GM21737 (cell line): ENCODE results near the gene HORMAD2.
"Not testable (repeated sequence)": the region's sequence is repeated elsewhere in the genome, so short reads cannot be mapped to it uniquely, and the experiment has no call there.

Experiments used
- ATAC-seq: cut with Tn5 transposase; IDR thresholded peaks from one replicate; pipeline ENCODE4 v1.9.1; 2021; ENCODE audit warnings: mild to moderate bottlenecking, moderate library complexity; ENCODE audit not compliant: unreplicated experiment

Gene HORMAD2

GRCh38 chr22:30100770-30101169, 20.5 kb downstream of the HORMAD2 start:
- not testable (repeated sequence) for ATAC-seq

GRCh38 chr22:30104501-30105156, 24.4 kb downstream of the HORMAD2 start:
- ATAC-seq: no peak

- no peak for ATAC-seq
These were observed 25.2 kb downstream of the HORMAD2 start for GRCh38 chr22:30105483-30105882.

GRCh38 chr22:30113494-30113893, 33.2 kb downstream of the HORMAD2 start:
- no peak for ATAC-seq

- ATAC-seq: no peak
These were observed 34.1 kb downstream of the HORMAD2 start for GRCh38 chr22:30114361-30114760.

DNA sequence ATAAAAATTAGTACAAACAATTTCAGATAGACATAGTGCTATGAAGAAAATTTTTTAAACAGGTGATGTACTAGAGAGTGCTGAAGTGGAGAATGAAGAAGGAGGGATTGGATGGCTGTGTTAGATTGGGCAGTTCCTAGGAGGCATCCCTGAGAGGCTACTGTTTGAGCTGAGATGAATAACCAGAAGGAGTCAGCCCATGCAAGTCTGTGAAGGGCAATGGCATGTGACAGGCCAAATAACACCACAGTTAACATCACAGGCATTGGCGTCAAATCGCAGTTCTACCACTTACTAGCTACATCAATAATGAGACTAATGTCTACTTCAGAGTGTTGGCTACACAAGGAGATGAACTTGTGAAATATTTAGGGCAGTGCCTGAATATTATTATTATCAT, 35.4 kb downstream of the HORMAD2 start:
- no peak for ATAC-seq

DNA sequence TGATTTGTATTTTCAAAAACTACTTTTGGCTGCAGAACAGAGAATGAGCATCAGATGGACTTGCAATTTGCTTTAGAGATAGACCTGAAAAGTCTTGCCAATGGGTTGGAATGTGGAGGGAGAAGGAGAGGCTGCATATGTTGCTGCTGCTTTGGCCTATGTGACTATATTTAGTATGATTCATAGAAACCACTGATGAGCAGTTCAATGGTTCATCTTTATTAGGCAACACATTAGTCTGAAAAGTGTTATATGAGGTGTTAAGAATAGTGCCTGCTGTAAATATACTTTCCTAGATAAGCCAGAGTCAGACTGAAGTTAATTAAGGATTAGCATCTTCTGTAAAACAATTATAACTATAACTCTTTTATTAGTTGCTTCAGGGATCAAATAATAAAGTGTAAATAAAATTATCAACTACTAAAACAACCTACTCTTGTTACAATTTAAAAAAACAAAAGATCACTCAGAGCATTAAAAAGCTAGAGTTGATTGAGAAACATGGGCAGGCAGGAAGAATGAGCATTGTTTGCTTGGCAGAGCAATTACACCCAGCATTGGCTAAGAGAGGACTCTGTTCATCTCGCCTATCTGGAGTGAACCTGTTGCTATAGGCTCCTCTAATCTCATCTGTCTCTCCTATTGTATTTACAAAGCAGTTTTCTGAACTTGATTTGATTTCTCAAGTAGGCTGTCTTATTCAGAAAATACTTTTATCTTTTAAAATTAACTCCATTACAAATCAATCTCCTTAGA, 36.3 kb downstream of the HORMAD2 start:
- ATAC-seq: no peak

- no peak for ATAC-seq
These were observed 37.0 kb downstream of the HORMAD2 start for GRCh38 chr22:30117256-30117655.

- no peak for ATAC-seq
These were observed 38.0 kb downstream of the HORMAD2 start for GRCh38 chr22:30118291-30118690.

GRCh38 chr22:30121960-30122359, 41.7 kb downstream of the HORMAD2 start:
- ATAC-seq: no peak

GRCh38 chr22:30123463-30123862, 43.2 kb downstream of the HORMAD2 start:
- ATAC-seq: no peak

DNA sequence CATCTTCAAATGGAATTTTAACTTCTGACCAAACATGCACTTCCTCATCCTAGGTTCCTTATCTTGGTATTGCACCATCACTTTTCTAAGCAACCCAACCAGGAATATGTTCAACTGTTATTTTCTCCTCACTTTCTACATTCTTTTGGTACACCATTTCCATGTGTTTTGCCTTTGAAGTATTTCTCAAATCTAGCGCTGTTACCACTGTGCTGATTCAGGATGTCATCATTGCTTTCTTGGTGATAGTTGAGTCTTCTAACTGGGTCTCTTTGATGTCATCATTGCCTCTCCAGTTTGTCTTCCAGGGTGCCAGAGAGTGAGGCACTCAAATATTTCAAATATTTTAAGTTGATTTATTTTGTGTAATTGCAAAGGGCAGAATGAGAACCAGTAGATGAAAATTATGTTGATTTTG, 47.5 kb downstream of the HORMAD2 start:
- no peak for ATAC-seq

GRCh38 chr22:30128511-30128910, 48.2 kb downstream of the HORMAD2 start:
- ATAC-seq: no peak

DNA sequence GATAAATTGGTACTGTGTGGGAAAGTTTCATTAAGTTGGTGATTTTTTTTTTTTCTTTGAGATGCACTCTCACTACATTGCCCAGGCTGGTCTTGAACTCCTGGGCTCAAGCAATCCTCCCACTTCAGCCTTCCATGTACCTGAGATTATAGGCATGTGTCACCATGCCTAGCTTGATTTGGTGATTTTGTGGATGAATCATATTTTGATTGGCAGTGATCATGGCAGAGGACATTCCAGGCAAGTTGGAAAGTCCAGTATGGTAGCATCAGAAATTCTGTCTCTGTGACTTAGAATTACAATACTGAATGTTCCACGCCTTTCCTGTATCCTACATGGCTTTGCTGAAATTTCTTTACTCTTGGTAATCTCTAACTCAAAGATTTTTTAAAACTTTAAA, 49.4 kb downstream of the HORMAD2 start:
- no peak for ATAC-seq

- no peak for ATAC-seq
These were observed 52.2 kb downstream of the HORMAD2 start for GRCh38 chr22:30132290-30132996.

GRCh38 chr22:30140414-30140813, 60.1 kb downstream of the HORMAD2 start:
- no peak for ATAC-seq

GRCh38 chr22:30143265-30143664, 63.0 kb downstream of the HORMAD2 start:
- no peak for ATAC-seq

- ATAC-seq: no peak
These were observed 64.1 kb downstream of the HORMAD2 start for GRCh38 chr22:30144391-30144790.

GRCh38 chr22:30150212-30150611, 69.9 kb downstream of the HORMAD2 start:
- no peak for ATAC-seq

DNA sequence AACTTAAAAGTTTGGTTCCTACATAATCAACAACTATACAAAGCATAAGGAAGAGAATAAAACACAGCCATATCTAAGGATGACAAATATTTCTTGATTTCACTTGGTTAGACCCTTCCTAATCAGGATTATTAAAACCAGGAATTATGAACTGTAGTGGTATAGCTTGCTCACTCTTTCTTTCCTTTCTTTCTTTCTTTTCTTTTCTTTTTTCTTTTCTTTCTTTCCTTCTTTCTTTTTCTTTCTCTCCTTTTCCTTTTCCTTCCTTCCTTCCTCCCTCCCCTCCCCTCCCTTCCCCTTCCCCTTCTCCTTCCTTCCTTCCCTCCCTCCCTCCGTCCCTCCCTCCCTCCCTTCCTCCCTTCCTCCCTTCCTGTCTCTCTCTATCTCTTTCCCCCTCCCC, 78.0 kb downstream of the HORMAD2 start:
- no peak for ATAC-seq

DNA sequence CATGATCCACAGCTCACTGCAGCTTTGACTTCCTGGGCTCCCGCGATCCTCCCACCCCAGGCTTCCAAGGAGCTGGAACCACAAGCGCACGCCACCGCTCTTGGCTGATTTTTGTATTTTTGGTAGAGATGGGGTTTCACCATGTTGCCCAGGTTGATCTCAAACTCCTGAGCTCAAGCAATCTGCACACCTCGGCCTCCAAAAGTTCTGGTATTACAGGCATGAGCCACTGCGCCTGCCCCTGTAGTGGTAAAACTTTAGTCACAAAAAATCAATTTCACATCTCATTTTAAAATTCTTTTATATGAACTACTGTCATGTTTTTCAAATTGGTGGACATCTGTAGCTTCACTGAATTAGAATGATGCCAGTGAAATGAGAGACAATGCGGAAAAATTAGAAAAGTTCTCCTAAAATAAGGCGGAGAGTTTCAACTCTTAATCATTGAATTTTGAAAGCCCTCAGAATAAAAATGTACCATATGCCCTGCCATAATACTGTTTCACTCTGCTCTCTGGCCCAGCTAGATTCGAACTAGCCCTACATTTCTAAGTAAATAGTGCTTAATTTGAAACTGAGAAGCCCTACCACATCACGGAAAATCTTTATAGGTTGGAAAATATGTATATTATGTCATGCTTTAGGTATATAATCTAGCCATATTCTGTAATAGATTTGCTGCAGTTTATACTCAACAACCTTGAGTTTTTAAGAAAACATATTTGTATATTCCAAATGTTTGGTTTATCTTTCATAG, 78.7 kb downstream of the HORMAD2 start:
- no peak for ATAC-seq
